ENCODE data around the gene TDRD5. TPM values are rescaled to one million over a fixed set of nuclear protein-coding genes. Genes with fewer than 3 reads are reported as not detected.

TDRD5 gene
- total RNA-seq, 3 donors from 2014 or later, result not detected

Other genes starting within 250 kb of the TDRD5 start
- under 1 TPM in 2 of 3 donors, not detected in 1; 0.65 to 0.69 TPM for gene AXDND1, start 225.9 kb upstream of the TDRD5 start, total RNA-seq
- gene NPHS2, start 15.9 kb upstream of the TDRD5 start, total RNA-seq, result not detected
- not detected for gene FAM163A, start 151.5 kb downstream of the TDRD5 start, total RNA-seq